HG02885 (cell line): ENCODE measurements around the gene RPGR.
A peak's percentile ranks its signal among the peaks of the same experiment; 100 is the strongest.

Experiments
- ATAC-seq: cut with Tn5 transposase; IDR thresholded peaks from one replicate; pipeline ENCODE4 v1.9.1; 2021; ENCODE audit warnings: mild to moderate bottlenecking; ENCODE audit not compliant: unreplicated experiment, poor library complexity

RPGR gene

GRCh38 chrX:38326086-38326485, 1.2 kb downstream of the RPGR start:
- ATAC-seq: no peak

GRCh38 chrX:38320819-38321218, 6.5 kb downstream of the RPGR start:
- ATAC-seq: no peak

- ATAC-seq: no peak
These were observed 8.7 kb downstream of the RPGR start for GRCh38 chrX:38318606-38319005.

- ATAC-seq: no peak
These were observed 9.1 kb downstream of the RPGR start for GRCh38 chrX:38318196-38318595.

GRCh38 chrX:38315186-38315585, 12.1 kb downstream of the RPGR start:
- no peak for ATAC-seq

GRCh38 chrX:38313190-38313589, 14.1 kb downstream of the RPGR start:
- no peak for ATAC-seq

GRCh38 chrX:38312436-38312835, 14.9 kb downstream of the RPGR start:
- ATAC-seq: no peak

- ATAC-seq: no peak
These were observed 15.6 kb downstream of the RPGR start for GRCh38 chrX:38311743-38312142.

- ATAC-seq: no peak
These were observed 21.3 kb downstream of the RPGR start for GRCh38 chrX:38305971-38306370.

- ATAC-seq: no peak
These were observed 23.3 kb downstream of the RPGR start for GRCh38 chrX:38304010-38304409.

GRCh38 chrX:38293741-38294140, 33.6 kb downstream of the RPGR start:
- ATAC-seq: no peak

GRCh38 chrX:38287674-38288073, 39.6 kb downstream of the RPGR start:
- ATAC-seq: no peak

- no peak for ATAC-seq
These were observed 41.7 kb downstream of the RPGR start for GRCh38 chrX:38285649-38286048.

GRCh38 chrX:38282049-38282448, 45.3 kb downstream of the RPGR start:
- no peak for ATAC-seq

GRCh38 chrX:38279188-38279587, 48.1 kb downstream of the RPGR start:
- no peak for ATAC-seq

GRCh38 chrX:38278682-38279081, 48.6 kb downstream of the RPGR start:
- ATAC-seq: no peak

GRCh38 chrX:38277802-38278201, 49.5 kb downstream of the RPGR start:
- no peak for ATAC-seq

GRCh38 chrX:38277136-38277535, 50.2 kb downstream of the RPGR start:
- no peak for ATAC-seq

- ATAC-seq: no peak
These were observed 51.2 kb downstream of the RPGR start for GRCh38 chrX:38276089-38276488.

GRCh38 chrX:38275615-38276014, 51.7 kb downstream of the RPGR start:
- peak; percentile 51 for ATAC-seq

GRCh38 chrX:38273453-38273852, 53.9 kb downstream of the RPGR start:
- ATAC-seq: no peak

GRCh38 chrX:38271154-38271716, 56.1 kb downstream of the RPGR start:
- ATAC-seq: peak; percentile 70

- ATAC-seq: no peak
These were observed 59.3 kb downstream of the RPGR start for GRCh38 chrX:38268011-38268410.
